Measurements from ENCODE around the gene TREML2. TPM values are rescaled to one million over a fixed set of nuclear protein-coding genes. Genes with fewer than 3 reads are reported as not detected.

Gene TREML2
- total and polyA plus RNA-seq, 8 donors = 0.08 to 0.37 (median 0.12) TPM; not detected in 5

DNA sequence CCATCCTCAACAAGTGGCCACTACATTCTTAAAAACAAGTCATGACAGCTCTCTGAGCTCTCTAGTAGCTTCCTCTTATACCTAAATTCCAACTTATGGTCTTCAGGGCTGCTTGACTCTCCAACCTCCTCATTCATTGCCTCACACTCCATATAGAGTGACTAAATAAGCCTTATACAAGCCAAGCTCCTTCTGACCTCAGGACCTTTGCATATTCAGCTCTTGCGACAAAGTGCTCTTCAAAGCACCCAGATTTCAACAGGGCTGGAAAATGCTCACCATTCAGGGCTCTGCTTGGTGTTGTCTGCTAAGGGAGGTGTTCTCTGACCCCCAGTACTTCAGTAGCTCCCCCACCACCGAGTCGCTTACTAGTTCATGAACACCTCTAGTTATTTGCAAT is 3.7 kb downstream of the TREML2 start:
- Histone ChIP-seq H3K27me3 (peaks cover 0 to 24% (median 0%) of the 10 kb centered on the region in 3 donors), H3K27ac (no peak overlapping the region), H3K36me3 (no peaks in the 10 kb centered on the region), H3K9me3 (no peaks in the 10 kb centered on the region), H3K4me1 (peaks cover 0 to 22% (median 6%) of the 10 kb centered on the region in 4 donors), H3K4me3 (no peak overlapping the region)
- DNase-seq = no peak
- intact Hi-C loops (cut with DNase I; ENCODE audit: low total_unique reads) = no loop called here
- TF ChIP-seq CTCF (IDR thresholded peaks at IDR 0.05) (no peak), POLR2A (IDR thresholded peaks at IDR 0.05) (no peak), POLR2AphosphoS5 (IDR thresholded peaks at IDR 0.05) (no peak), EP300 (IDR thresholded peaks at IDR 0.05) (no peak)
- 92 to 95% (median 94%) methylated on average over 3 of the region's 3 CpGs for WGBS, 5 donors

DNA sequence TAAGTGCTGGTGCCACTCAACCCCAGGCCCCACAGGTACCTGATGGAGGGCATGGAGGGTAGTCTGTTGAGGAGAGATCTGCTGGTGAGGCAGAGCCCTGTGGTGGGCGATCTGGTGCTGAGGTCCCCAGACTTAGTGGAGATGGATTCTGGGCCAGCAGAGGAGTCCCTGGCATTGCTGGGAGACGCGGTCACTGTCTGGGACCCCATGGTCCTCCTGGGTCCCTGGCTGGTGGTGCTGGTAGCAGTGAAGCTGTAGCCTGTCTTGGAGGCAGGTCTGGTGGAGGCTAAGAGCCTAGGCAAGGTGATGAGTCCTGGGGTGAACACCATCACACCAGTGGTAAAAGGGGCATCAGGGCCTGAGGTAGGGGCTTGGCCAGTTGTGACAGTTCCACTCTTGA is 6.6 kb downstream of the TREML2 start:
- Histone ChIP-seq H3K4me1 (peaks cover 0 to 1% (median 0%) of the 10 kb centered on the region in 4 donors), H3K9me3 (peaks cover 0 to 13% (median 10%) of the 10 kb centered on the region in 4 donors), H3K36me3 (no peaks in the 10 kb centered on the region), H3K27ac (no peak overlapping the region), H3K27me3 (peaks cover 0 to 41% (median 0%) of the 10 kb centered on the region in 3 donors), H3K4me3 (no peak overlapping the region)
- no peak for DNase-seq
- no peak for TF ChIP-seq POLR2A (IDR thresholded peaks at IDR 0.05)
- TF ChIP-seq POLR2AphosphoS5 (IDR thresholded peaks at IDR 0.05) = no peak
- no peak for TF ChIP-seq CTCF (IDR thresholded peaks at IDR 0.05)
- no peak for TF ChIP-seq EP300 (IDR thresholded peaks at IDR 0.05)
- intact Hi-C loops (cut with DNase I; ENCODE audit: low total_unique reads) = no loop called here
- 90 to 100% (median 95%) methylated on average over 2 to 3 of the region's 3 CpGs for WGBS, 5 donors

DNA sequence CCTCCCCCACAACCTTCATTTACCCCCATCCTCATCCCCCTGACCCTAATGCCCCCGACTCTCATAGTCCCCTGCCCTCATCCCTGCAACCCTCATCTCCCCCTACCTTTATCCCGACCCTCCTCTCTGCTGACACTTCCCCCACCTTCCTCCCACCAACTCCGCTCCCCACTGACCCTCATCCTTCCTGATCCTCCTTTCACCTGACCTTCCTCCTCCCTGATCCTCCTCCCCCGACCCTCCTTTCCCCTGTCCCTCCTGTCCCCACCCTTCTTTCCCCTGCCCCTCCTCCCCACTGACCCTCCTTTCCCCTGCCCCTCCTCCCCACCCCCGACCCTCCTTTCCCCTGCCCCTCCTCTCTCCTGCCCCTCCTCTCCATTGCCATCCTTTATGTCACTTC is 7.1 kb downstream of the TREML2 start:
- DNase-seq = no peak

DNA sequence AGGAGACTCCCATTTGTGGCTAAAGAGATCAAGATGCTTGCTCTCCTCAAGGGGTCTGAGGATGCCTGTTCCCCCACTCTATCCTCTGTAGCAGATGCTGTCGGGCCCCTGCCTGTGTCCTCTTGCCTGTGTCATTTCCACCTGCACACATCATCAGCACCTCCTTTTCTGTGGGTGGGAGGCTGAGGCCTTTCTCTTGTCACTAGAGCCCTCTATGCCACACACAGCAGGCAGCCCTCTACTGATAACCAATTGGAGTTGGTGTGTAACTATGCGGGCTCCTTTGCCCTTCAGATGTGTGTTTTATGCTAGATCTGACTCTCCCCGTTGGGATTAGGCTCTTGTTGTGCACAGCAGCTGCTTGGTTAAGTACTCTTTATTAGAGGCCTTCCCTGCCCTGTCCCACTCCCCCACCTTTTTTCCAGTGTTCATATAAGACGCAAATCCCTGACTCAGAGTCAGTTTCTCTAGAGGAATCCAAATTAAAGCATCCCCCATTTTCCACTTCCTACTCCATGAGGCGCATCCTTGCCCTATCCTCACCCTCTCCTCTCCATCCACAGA is 7.7 kb downstream of the TREML2 start:
- no peak overlapping the region for H3K27ac ChIP-seq
- no peaks in the 10 kb centered on the region for H3K36me3 ChIP-seq
- peaks cover 0 to 13% (median 12%) of the 10 kb centered on the region in 4 donors for H3K9me3 ChIP-seq
- H3K27me3 ChIP-seq = peaks cover 0 to 41% (median 0%) of the 10 kb centered on the region in 3 donors
- H3K4me1 ChIP-seq = no peaks in the 10 kb centered on the region
- intact Hi-C loops (cut with DNase I; ENCODE audit: low total_unique reads) = no loop called here
- TF ChIP-seq POLR2A (IDR thresholded peaks at IDR 0.05) (no peak), EP300 (IDR thresholded peaks at IDR 0.05) (no peak), POLR2AphosphoS5 (IDR thresholded peaks at IDR 0.05) (no peak), CTCF (IDR thresholded peaks at IDR 0.05) (no peak)
- no peak for DNase-seq
- H3K4me3 ChIP-seq = no peak overlapping the region
- WGBS, 5 donors = 68 to 74% (median 72%) methylated on average over 5 of the region's 5 CpGs

More for the DNA sequence above, 7.1 kb downstream of the TREML2 start:
- Histone ChIP-seq H3K27me3 (peaks cover 0 to 41% (median 0%) of the 10 kb centered on the region in 3 donors), H3K27ac (no peak overlapping the region), H3K36me3 (no peaks in the 10 kb centered on the region), H3K4me3 (no peak overlapping the region), H3K9me3 (peaks cover 0 to 13% (median 12%) of the 10 kb centered on the region in 4 donors), H3K4me1 (no peaks in the 10 kb centered on the region)
- intact Hi-C loops (cut with DNase I; ENCODE audit: low total_unique reads) = no loop called here
- 49 to 59% (median 53%) methylated on average over 4 to 5 of the region's 5 CpGs for whole genome bisulfite sequencing, 5 donors
- TF ChIP-seq POLR2A (IDR thresholded peaks at IDR 0.05) (no peak), POLR2AphosphoS5 (IDR thresholded peaks at IDR 0.05) (no peak), EP300 (IDR thresholded peaks at IDR 0.05) (no peak), CTCF (IDR thresholded peaks at IDR 0.05) (no peak)

All from stomach (tissue), 9 donors.